Endothelial cell of umbilical vein (primary cell): ENCODE measurements around the gene PLA2G4F. TPM values are rescaled to one million over a fixed set of nuclear protein-coding genes. Genes with fewer than 3 reads are reported as not detected.

Experiments used
- BruUV-seq: library from RNA; stranded (reverse); fragments of 400-500 nt; replicated peaks from 2 replicates; lab custom pipeline; 2021; lab: Mats Ljungman, UMichigan
- CTCF ChIA-PET: fragments of 300-600, 350-600 bp; sonication (Branson Sonifier 250); formaldehyde crosslinking; loops from one replicate; lab custom pipeline; 2021; ENCODE audit warnings: antibody characterized with exemption, inconsistent platforms; lab: Charles Lee
- POLR2A ChIA-PET: fragments of 300-600, 350-600 bp; sonication (Branson Sonifier 250); formaldehyde crosslinking; loops from one replicate; lab custom pipeline; 2021; ENCODE audit warnings: antibody characterized with exemption, inconsistent platforms; lab: Charles Lee
- DNase-seq: peaks from one replicate; pipeline ENCODE4 v3.0.0-alpha.2; 2011; ENCODE audit warnings: low read depth, low spot score
- FAIRE-seq: peaks from 2 replicates; lab custom pipeline; 2011; peaks lifted over from hg19 to GRCh38; lab: Jason Lieb, UNC
- H2AFZ ChIP-seq: 2 replicates; pipeline ENCODE4 v1.6.0; 2012; ENCODE audit warnings: low read depth, low read length, control low read depth, inconsistent platforms
- H3K27ac ChIP-seq: 2 replicates; pipeline ENCODE4 v1.5.1; 2011; ENCODE audit warnings: low read depth, mild to moderate bottlenecking, control low read depth, low read length, moderate library complexity; ENCODE audit not compliant: insufficient read depth
- H3K27me3 ChIP-seq, 2 experiments: 2 replicates each; pipeline versions ENCODE4 v1.6.0 to v1.6.1; 2011; ENCODE audit warnings: low read length in 2 of 2, mixed read lengths in 1 of 2; ENCODE audit not compliant: control insufficient read depth in 2 of 2, insufficient read depth in 2 of 2
- H3K36me3 ChIP-seq, 2 experiments: 2 replicates in 1 of 2; 3 replicates in 1 of 2; pipeline ENCODE4 v1.5.1; 2011; ENCODE audit warnings: low read length in 2 of 2, mild to moderate bottlenecking in 1 of 2, moderate library complexity in 1 of 2; ENCODE audit not compliant: control insufficient read depth in 2 of 2, insufficient read depth in 2 of 2; ENCODE audit errors: extremely low read depth in 1 of 2
- H3K4me1 ChIP-seq: 3 replicates; pipeline ENCODE4 v1.5.1; 2011; ENCODE audit warnings: mild to moderate bottlenecking, low read length; ENCODE audit not compliant: control insufficient read depth, insufficient read depth; ENCODE audit errors: extremely low read depth
- H3K4me2 ChIP-seq: 2 replicates; pipeline ENCODE4 v1.6.1; 2011; ENCODE audit warnings: low read length, control low read depth, mixed read lengths; ENCODE audit not compliant: insufficient read depth
- H3K4me3 ChIP-seq, 3 experiments: fragments of 200-600 bp in 1 of 3; sonication (generic), shearing (Covaris generic) in 1 of 3; replicated peaks in 1 of 3; 2 replicates each; pipeline ENCODE4 v1.5.1; 2011 to 2016; ENCODE audit warnings: control low read depth in 3 of 3, low read length in 3 of 3, mild to moderate bottlenecking in 2 of 3, inconsistent platforms in 1 of 3, low read depth in 1 of 3, moderate library complexity in 1 of 3; ENCODE audit not compliant: insufficient read depth in 1 of 3
- H3K79me2 ChIP-seq: 2 replicates; pipeline ENCODE4 v1.6.0; 2012; ENCODE audit warnings: low read length, inconsistent platforms; ENCODE audit not compliant: control insufficient read depth, insufficient read depth
- H3K9ac ChIP-seq: replicated peaks from 2 replicates; pipeline ENCODE3; 2011; ENCODE audit warnings: low read length, control low read depth; ENCODE audit not compliant: insufficient read depth; ENCODE audit errors: extremely low read depth
- H3K9me1 ChIP-seq: replicated peaks from 3 replicates; pipeline ENCODE4 v1.6.0; 2011; ENCODE audit warnings: mild to moderate bottlenecking, low read length; ENCODE audit not compliant: control insufficient read depth, insufficient read depth; ENCODE audit errors: extremely low read depth
- H3K9me3 ChIP-seq: replicated peaks from 2 replicates; pipeline ENCODE4 v1.5.1; 2012; ENCODE audit warnings: low read length, inconsistent platforms; ENCODE audit not compliant: control insufficient read depth, insufficient read depth
- H4K20me1 ChIP-seq: replicated peaks from 2 replicates; pipeline ENCODE3; 2011; ENCODE audit warnings: mild to moderate bottlenecking, low read length; ENCODE audit not compliant: control insufficient read depth, insufficient read depth; ENCODE audit errors: extremely low read depth
- CTCF ChIP-seq, 2 donors: IDR thresholded peaks; 1 replicate in 1 of 2; 2 replicates in 1 of 2; pipeline ENCODE4 v1.5.1; 2011; ENCODE audit warnings: low read length in 2 of 2, mild to moderate bottlenecking in 2 of 2, moderate library complexity in 2 of 2, control low read depth in 1 of 2, inconsistent platforms in 1 of 2, low read depth in 1 of 2; ENCODE audit not compliant: insufficient read depth in 1 of 2; ENCODE audit errors: extremely low read depth in 1 of 2
- EZH2 ChIP-seq: IDR thresholded peaks from 2 replicates; pipeline ENCODE4 v1.6.1; 2012; ENCODE audit warnings: borderline replicate concordance, low read depth, mild to moderate bottlenecking, moderate library complexity, low read length, inconsistent platforms; ENCODE audit not compliant: severe bottlenecking
- FOS ChIP-seq: IDR thresholded peaks from 2 replicates; pipeline ENCODE4 v1.6.1; 2011; ENCODE audit warnings: mild to moderate bottlenecking, low read length, moderate library complexity, borderline replicate concordance; ENCODE audit not compliant: insufficient read depth
- GATA2 ChIP-seq: IDR thresholded peaks from 2 replicates; pipeline ENCODE4 v1.7.0; 2011; ENCODE audit warnings: low read depth, mild to moderate bottlenecking, moderate library complexity, mixed read lengths, low read length; ENCODE audit not compliant: insufficient read length, insufficient read depth
- JUN ChIP-seq: IDR thresholded peaks from 2 replicates; pipeline ENCODE4 v1.6.1; 2011; ENCODE audit warnings: borderline replicate concordance, low read depth; ENCODE audit not compliant: insufficient read length, insufficient read depth
- MAX ChIP-seq: IDR thresholded peaks from 2 replicates; pipeline ENCODE4 v1.6.1; 2011; ENCODE audit not compliant: insufficient read depth, insufficient read length
- MYC ChIP-seq: IDR thresholded peaks from one replicate; pipeline ENCODE4 v1.6.1; 2011; ENCODE audit warnings: mild to moderate bottlenecking, low read depth, low read length
- POLR2A ChIP-seq: IDR thresholded peaks from 2 replicates; pipeline ENCODE4 v1.6.1; 2012; ENCODE audit warnings: low read depth, mild to moderate bottlenecking, control low read depth, low read length
- POLR2AphosphoS5 ChIP-seq: IDR thresholded peaks from 2 replicates; pipeline ENCODE4 v1.6.1; 2012; ENCODE audit warnings: low read depth, mild to moderate bottlenecking, control low read depth, low read length, moderate library complexity; ENCODE audit not compliant: insufficient read depth
- dilution Hi-C: fragments of 300-500 bp; cut with MboI; formaldehyde crosslinking; loops from one replicate; pipeline ENCODE4 v1.15.0; 2019; ENCODE audit warnings: low sequenced_read_pairs; ENCODE audit not compliant: extremely low pct_ligation_motif_present
- intact Hi-C: fragments of 100-400 bp; cut with micrococcal nuclease; formaldehyde crosslinking; loops from one replicate; pipeline ENCODE4 v1.10.0; 2022
- polyA plus RNA-seq, 4 experiments: library from polyadenylated mRNA; depleted of rRNA in 3 of 4; stranded (reverse) in 3 of 4; unstranded in 1 of 4; fragments of >200 nt; gene quantifications; 2 replicates each; pipeline versions ENCODE4 v1.2.1 to v1.2.3, GENCODE V29; 2011 to 2012; ENCODE audit warnings: missing spikeins in 1 of 4
- total RNA-seq: library from RNA; stranded (reverse); gene quantifications from 2 replicates; pipeline ENCODE4 v1.2.3, GENCODE V29; 2021

Gene PLA2G4F
- total and polyA plus RNA-seq, 2 donors (not counting 3 experiments of a cell fraction or from before 2014, with no cell fraction given): not detected

- POLR2A ChIA-PET: no interaction called here
Measured at GRCh38 chr15:42185801-42186200, 29.4 kb upstream of the PLA2G4F start.

More at GRCh38 chr15:42185801-42186200, 29.4 kb upstream of the PLA2G4F start:
- Histone ChIP-seq H3K9ac (no peak overlapping the region), H3K79me2 (no peaks in the 10 kb centered on the region), H2AFZ (no peak overlapping the region), H3K9me1 (no peaks in the 10 kb centered on the region), H3K4me1 (no peaks in the 10 kb centered on the region), H3K4me2 (no peak overlapping the region), H3K9me3 (no peaks in the 10 kb centered on the region), H3K27me3 (no peaks in the 10 kb centered on the region), H3K36me3 (peaks cover 11 to 17% of the 10 kb centered on the region in 2 experiments), H4K20me1 (no peaks in the 10 kb centered on the region), H3K27ac (no peak overlapping the region), H3K4me3 (no peak overlapping the region)
- dilution Hi-C loops: no loop called here
- DNase-seq (no peak), FAIRE-seq (no peak)
- TF ChIP-seq MYC (no peak), MAX (no peak), EZH2 (no peak), GATA2 (no peak), POLR2A (no peak), CTCF (IDR thresholded peaks at IDR 0.05; ENCODE audit: extremely low read depth in 1 of 2, insufficient read depth in 1 of 2, low read depth in 1 of 2, low read length in 2 of 2) (no peak), JUN (no peak), POLR2AphosphoS5 (no peak), FOS (no peak)
- CTCF ChIA-PET: no interaction called here
- BruUV-seq: no TSS peak
- intact Hi-C loops: no loop called here
